Fibroblast of the aortic adventitia (primary cell): ENCODE data around the gene WRNIP1. TPM values are rescaled to one million over a fixed set of nuclear protein-coding genes. Genes with fewer than 3 reads are reported as not detected.
"Not testable (repeated sequence)": the region's sequence is repeated elsewhere in the genome, so short reads cannot be mapped to it uniquely, and the experiment has no call there.

ENCODE experiments used
- DNase-seq: peaks from one replicate; pipeline ENCODE4 v3.0.0-alpha.2; 2010; ENCODE audit warnings: low read depth
- H3K4me3 ChIP-seq: 2 replicates; pipeline ENCODE4 v1.5.1; 2011; ENCODE audit warnings: low read depth, mild to moderate bottlenecking, control low read depth, low read length, moderate library complexity
- CTCF ChIP-seq: IDR thresholded peaks from 2 replicates; pipeline ENCODE4 v1.5.1; 2011; ENCODE audit warnings: mild to moderate bottlenecking, low read length, control low read depth, inconsistent platforms; ENCODE audit not compliant: insufficient read depth
- total RNA-seq: library from RNA; depleted of rRNA; stranded (reverse); fragments of >200 nt; gene quantifications from 2 replicates; pipeline ENCODE4 v1.2.3, GENCODE V29; 2012; ENCODE audit warnings: low replicate concordance

Gene WRNIP1
- total RNA-seq, 1 donor = 25.8 TPM

- H3K4me3 ChIP-seq = no peak overlapping the region
- no peak for DNase-seq
- TF ChIP-seq CTCF = no peak
These were observed 32.4 kb downstream of the WRNIP1 start for GRCh38 chr6:2797564-2798031.

GRCh38 chr6:2798586-2799134 is 33.5 kb downstream of the WRNIP1 start:
- TF ChIP-seq CTCF = no peak
- no peak overlapping the region for H3K4me3 ChIP-seq
- no peak for DNase-seq

- H3K4me3 ChIP-seq = no peak overlapping the region
- no peak for TF ChIP-seq CTCF
- DNase-seq = no peak
These were observed 34.8 kb downstream of the WRNIP1 start for GRCh38 chr6:2799936-2800527.

- H3K4me3 ChIP-seq = no peak overlapping the region
- TF ChIP-seq CTCF = no peak
- no peak for DNase-seq
These were observed 35.5 kb downstream of the WRNIP1 start for GRCh38 chr6:2800552-2801316.

- not testable (repeated sequence) for H3K4me3 ChIP-seq, DNase-seq
These were observed 36.5 kb downstream of the WRNIP1 start for GRCh38 chr6:2801687-2802086.

GRCh38 chr6:2802521-2803060 is 37.4 kb downstream of the WRNIP1 start:
- TF ChIP-seq CTCF = no peak
- DNase-seq = no peak
- H3K4me3 ChIP-seq = no peak overlapping the region

GRCh38 chr6:2803731-2804429 is 38.7 kb downstream of the WRNIP1 start:
- no peak overlapping the region for H3K4me3 ChIP-seq
- no peak for DNase-seq
- TF ChIP-seq CTCF = no peak
